ENCODE data around the gene LGR5.

Gene LGR5

DNA sequence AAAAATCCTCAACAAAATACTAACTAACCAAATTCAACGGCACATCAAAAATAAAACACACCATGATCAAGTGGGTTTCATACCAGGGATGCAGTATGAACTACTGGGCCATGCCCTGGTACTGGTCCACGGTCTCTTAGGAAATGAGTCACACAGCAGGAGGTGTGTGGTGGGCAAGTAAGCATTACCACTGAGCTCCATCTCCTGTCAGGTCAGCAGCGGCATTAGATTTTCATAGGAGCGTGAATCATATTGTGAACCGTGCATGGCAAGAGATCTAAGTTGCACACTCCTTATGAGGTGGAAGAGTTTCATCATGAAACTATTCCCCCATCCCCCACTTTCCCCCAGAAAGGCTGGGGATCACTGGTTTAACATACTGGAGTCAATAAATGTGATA is 6.7 kb upstream of the LGR5 start:
- no peak overlapping the region for H3K4me2 ChIP-seq
- no peak overlapping the region for H3K9ac ChIP-seq
- H3K36me3 ChIP-seq: peaks cover 0 to 5% (median 0%) of the 10 kb centered on the region in 11 experiments; a peak in 2 of 22 replicates
- TF ChIP-seq Cebpa-rat (IDR thresholded peaks at IDR 0.05): no peak
- H3K9me3 ChIP-seq (replicated peaks in 1 of 11): peaks cover 40 to 52% (median 45%) of the 10 kb centered on the region in 11 experiments
- H3K4me1 ChIP-seq: peaks cover 0 to 13% (median 7%) of the 10 kb centered on the region in 10 experiments; a peak in 8 of 20 replicates
- no peak overlapping the region for H3K4me3 ChIP-seq
- H3K27ac ChIP-seq: no peak overlapping the region
- no peaks in the 10 kb centered on the region for H4K20me1 ChIP-seq
- H3K27me3 ChIP-seq: peaks cover 7 to 18% (median 11%) of the 10 kb centered on the region in 11 experiments

DNA sequence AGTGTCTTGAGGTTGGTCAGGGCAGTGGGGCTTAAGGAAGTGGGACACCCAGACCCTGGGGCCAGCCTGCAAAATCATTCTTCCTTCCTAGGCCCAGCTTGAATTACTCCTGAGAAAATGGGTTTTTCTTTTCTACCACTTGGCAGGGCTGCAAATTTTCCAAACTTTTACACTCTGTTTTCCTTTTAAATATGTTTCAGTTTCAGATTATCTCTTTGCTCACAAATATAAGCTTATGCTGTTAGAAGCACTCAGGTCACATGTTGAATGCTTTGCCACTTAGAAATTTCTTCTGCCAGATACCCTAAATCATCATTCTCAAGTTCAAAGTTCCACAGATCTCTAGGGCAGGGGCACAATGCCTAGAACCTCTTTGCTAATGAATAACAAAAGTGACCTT is 2.9 kb upstream of the LGR5 start:
- H3K9me3 ChIP-seq (replicated peaks in 1 of 11): peaks cover 46 to 61% (median 50%) of the 10 kb centered on the region in 11 experiments
- H3K4me3 ChIP-seq: no peak overlapping the region
- H4K20me1 ChIP-seq: peaks cover 0 to 26% (median 17%) of the 10 kb centered on the region in 11 experiments; a peak in 14 of 22 replicates
- peaks cover 0 to 5% (median 0%) of the 10 kb centered on the region in 11 experiments; a peak in 2 of 22 replicates for H3K36me3 ChIP-seq
- H3K9ac ChIP-seq: no peak overlapping the region
- H3K27me3 ChIP-seq: peaks cover 45 to 55% (median 49%) of the 10 kb centered on the region in 11 experiments
- peaks cover 19 to 32% (median 29%) of the 10 kb centered on the region in 10 experiments for H3K4me1 ChIP-seq
- H3K27ac ChIP-seq: no peak overlapping the region
- TF ChIP-seq Cebpa-rat (IDR thresholded peaks at IDR 0.05): no peak
- H3K4me2 ChIP-seq: no peak overlapping the region

DNA sequence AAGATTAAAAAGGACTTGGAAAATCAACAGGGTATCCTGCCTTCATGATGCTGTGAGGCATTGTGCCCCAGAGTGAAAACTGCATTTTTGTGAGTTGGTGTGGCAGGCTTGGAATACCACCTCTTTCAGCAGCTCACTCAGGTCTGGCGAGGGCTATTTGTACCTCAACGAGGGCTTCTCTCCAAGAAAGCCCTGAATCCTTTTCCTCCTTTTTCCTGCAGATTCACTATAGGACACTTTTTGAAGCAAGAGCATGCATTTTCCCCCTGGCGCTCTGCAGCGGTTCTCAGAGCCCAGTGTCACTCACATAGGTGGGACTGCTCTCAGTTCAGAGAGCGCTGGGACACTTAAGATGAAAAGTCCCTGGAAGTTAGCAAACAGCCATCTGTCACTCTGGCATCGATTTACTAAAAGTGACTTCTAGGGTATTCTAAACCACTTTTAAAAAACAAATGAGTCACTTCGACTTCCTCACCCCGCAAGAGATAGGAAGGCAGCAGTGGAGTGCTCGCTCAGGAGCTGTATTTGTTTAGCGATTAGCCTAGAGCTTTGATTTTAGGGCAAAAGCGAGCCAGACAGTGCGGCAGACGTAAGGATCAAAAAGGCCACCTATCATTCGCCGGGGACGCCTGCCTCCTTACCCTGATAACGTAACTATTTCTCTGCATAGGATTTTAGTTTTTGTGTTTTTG is 782 bp upstream of the LGR5 start:
- Histone ChIP-seq H3K4me1 (peaks cover 19 to 31% (median 26%) of the 10 kb centered on the region in 10 experiments), H3K27me3 (peaks cover 63 to 73% (median 67%) of the 10 kb centered on the region in 11 experiments), H3K27ac (no peak overlapping the region), H3K4me3 (peak overlapping the region; percentile 54 to 73 (median 63); a peak in 19 of 20 replicates), H3K4me2 (peak overlapping the region; percentile 92 to 100 (median 99)), H3K9ac (peak overlapping the region in 1 of 11 experiments; percentile 31; a peak in 2 of 22 replicates), H4K20me1 (peaks cover 0 to 29% (median 17%) of the 10 kb centered on the region in 11 experiments; a peak in 14 of 22 replicates), H3K36me3 (peaks cover 0 to 5% (median 0%) of the 10 kb centered on the region in 11 experiments; a peak in 2 of 22 replicates), H3K9me3 (replicated peaks in 1 of 11) (peaks cover 43 to 50% (median 47%) of the 10 kb centered on the region in 11 experiments)
- TF ChIP-seq Cebpa-rat (IDR thresholded peaks at IDR 0.05): no peak

DNA sequence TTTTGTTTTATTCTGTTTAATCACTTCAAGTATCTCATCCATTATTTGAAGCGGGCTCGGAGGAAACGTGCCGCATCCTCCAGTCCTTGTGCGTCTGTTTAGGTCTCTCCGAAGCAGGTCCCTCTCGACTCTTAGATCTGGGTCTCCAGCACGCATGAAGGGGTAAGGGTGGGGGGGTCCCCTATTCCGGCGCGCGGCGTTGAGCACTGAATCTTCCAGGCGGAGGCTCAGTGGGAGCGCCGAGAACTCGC is 311 bp upstream of the LGR5 start:
- Histone ChIP-seq H4K20me1 (peaks cover 0 to 29% (median 17%) of the 10 kb centered on the region in 11 experiments; a peak in 14 of 22 replicates), H3K9me3 (replicated peaks in 1 of 11) (peaks cover 38 to 46% (median 44%) of the 10 kb centered on the region in 11 experiments), H3K27ac (no peak overlapping the region), H3K4me2 (peak overlapping the region; percentile 92 to 100 (median 99)), H3K4me1 (peaks cover 19 to 31% (median 26%) of the 10 kb centered on the region in 10 experiments), H3K36me3 (peaks cover 0 to 5% (median 0%) of the 10 kb centered on the region in 11 experiments; a peak in 2 of 22 replicates), H3K4me3 (peak overlapping the region; percentile 54 to 73 (median 63)), H3K27me3 (peaks cover 63 to 73% (median 67%) of the 10 kb centered on the region in 11 experiments), H3K9ac (peak overlapping the region in 5 of 11 experiments; percentile 23 to 53 (median 31); a peak in 7 of 22 replicates)
- TF ChIP-seq Cebpa-rat (IDR thresholded peaks at IDR 0.05): no peak

DNA sequence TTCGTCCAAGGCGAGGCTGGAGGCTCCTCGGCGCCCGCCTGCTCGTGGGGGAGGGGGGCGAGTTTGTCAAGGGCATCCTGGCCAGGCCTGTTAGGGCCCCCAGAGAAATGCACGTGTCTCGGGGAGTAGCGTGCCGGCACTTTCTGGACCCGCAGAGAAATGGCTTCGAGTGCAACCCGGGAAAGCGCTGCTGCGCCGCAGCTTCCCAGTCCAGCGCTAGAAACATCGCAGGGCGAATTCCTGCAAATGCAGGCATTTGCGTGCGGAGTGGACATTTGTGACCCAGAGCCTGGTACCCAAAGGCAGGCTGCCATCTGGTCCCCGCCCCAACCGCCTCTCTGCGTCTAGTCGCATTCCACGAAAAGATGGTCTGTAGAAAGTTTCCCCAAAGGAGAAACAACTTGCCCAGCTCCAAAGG is 756 bp downstream of the LGR5 start:
- Histone ChIP-seq H3K27ac (no peak overlapping the region), H4K20me1 (peaks cover 0 to 29% (median 17%) of the 10 kb centered on the region in 11 experiments; a peak in 14 of 22 replicates), H3K4me1 (peaks cover 19 to 31% (median 26%) of the 10 kb centered on the region in 10 experiments), H3K4me3 (peak overlapping the region; percentile 54 to 73 (median 63)), H3K4me2 (peak overlapping the region; percentile 92 to 100 (median 99)), H3K27me3 (peaks cover 63 to 76% (median 67%) of the 10 kb centered on the region in 11 experiments), H3K9me3 (replicated peaks in 1 of 11) (peaks cover 27 to 36% (median 33%) of the 10 kb centered on the region in 11 experiments), H3K9ac (peak overlapping the region in 6 of 11 experiments; percentile 8 to 53 (median 34); a peak in 8 of 22 replicates), H3K36me3 (peaks cover 0 to 5% (median 0%) of the 10 kb centered on the region in 11 experiments; a peak in 2 of 22 replicates)
- no peak for TF ChIP-seq Cebpa-rat (IDR thresholded peaks at IDR 0.05)

DNA sequence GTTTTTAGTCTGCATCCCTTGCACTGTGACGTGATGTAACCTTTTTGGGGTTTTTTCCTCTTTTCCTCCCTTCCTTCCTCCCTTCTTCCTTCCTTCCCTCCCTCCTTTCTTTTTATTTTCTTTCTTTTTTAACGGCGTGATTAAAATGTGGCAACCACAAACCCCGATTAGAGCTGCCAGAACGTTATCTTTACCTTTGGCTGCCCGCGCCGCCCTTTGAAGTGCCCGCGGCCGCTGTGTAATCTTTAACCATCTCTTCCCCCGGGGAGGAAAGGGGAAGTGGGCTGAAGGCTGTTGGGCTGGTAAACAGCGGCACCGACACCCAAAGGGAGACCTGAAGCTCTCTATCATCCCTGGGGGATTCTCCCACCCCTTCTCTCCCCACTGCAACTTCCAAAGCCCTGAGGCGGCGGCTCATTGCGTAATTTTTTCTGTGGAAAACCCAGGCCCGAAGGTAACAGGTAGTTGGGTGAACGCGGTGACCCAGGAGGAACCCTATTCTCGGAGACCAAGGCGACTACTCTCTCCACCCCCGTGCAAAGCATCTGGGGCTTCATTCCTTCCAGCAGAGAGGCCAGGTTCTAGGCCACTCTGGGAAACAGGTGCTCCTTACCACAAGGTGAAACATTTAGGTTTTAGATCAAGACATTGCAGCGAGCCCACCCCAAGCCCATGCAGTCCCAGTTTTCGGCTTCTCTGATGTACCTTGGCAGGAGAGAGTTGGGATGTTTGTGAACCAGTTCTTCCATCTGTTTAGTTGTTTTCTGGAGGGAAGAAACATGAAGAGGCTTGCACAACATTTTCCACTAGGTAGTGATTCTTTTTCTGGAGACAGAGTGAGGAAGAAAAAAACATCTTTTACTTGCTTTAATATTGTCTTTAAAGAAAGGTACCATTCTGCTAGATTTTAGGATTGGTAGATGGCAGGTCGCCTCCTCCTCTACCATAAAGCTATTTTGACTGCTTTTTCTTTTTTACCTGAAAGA is 1.5 kb downstream of the LGR5 start:
- H3K4me1 ChIP-seq: peaks cover 19 to 31% (median 26%) of the 10 kb centered on the region in 10 experiments
- H3K9ac ChIP-seq: peak overlapping the region in 2 of 11 experiments; percentile 23 to 38; a peak in 2 of 22 replicates
- peak overlapping the region; percentile 92 to 100 (median 99) for H3K4me2 ChIP-seq
- TF ChIP-seq Cebpa-rat (IDR thresholded peaks at IDR 0.05): peak in 3 of 11 experiments; percentile 57 to 76 (median 59); a peak in 4 of 22 replicates
- peaks cover 63 to 82% (median 67%) of the 10 kb centered on the region in 11 experiments for H3K27me3 ChIP-seq
- H4K20me1 ChIP-seq: peaks cover 0 to 29% (median 17%) of the 10 kb centered on the region in 11 experiments; a peak in 14 of 22 replicates
- H3K9me3 ChIP-seq (replicated peaks in 1 of 11): peaks cover 20 to 29% (median 26%) of the 10 kb centered on the region in 11 experiments
- peaks cover 0 to 5% (median 0%) of the 10 kb centered on the region in 11 experiments; a peak in 2 of 22 replicates for H3K36me3 ChIP-seq
- peak overlapping the region; percentile 54 to 73 (median 63) for H3K4me3 ChIP-seq
- H3K27ac ChIP-seq: no peak overlapping the region

DNA sequence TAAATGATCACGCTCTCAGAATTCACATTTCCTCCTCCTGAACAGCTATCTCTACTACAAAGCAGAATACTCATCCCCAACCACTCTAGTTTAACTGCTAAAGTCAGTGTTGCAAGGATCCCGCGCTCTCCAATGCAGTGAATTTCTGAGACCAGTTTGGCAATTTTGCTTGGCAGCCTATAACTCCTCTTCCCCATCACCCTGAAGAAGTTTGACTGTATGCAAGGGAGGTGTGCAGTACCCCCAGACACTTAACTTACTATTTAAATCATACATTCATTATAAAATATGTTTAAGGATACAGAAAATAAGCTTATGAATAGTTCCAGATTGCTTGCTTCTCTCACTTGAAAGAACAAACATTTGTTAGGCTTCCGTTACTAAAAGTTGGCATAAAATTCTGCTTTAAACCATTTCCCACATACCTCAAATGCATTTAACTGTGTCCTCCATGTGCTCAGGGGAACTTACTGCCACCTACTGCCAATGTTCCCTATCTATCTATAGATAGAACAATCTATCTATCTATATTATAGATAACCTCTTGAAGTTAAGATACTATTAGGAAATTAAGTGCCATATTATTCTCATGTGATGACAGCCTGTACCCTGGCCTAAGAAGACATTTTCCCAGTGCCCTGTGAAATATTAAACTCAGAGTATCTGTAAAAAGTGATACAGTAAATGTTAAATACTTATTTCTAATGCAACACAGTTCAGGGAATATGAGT is 2.4 kb downstream of the LGR5 start:
- Histone ChIP-seq H3K36me3 (no peaks in the 10 kb centered on the region; a peak in 1 of 22 replicates), H3K4me3 (no peak overlapping the region), H4K20me1 (peaks cover 0 to 29% (median 17%) of the 10 kb centered on the region in 11 experiments; a peak in 14 of 22 replicates), H3K4me1 (peaks cover 19 to 31% (median 26%) of the 10 kb centered on the region in 10 experiments), H3K9me3 (replicated peaks in 1 of 11) (peaks cover 11 to 19% (median 17%) of the 10 kb centered on the region in 11 experiments), H3K27me3 (peaks cover 63 to 78% (median 64%) of the 10 kb centered on the region in 11 experiments), H3K9ac (no peak overlapping the region), H3K27ac (no peak overlapping the region), H3K4me2 (peak overlapping the region in 2 of 11 experiments; percentile 94 to 100; a peak in 2 of 22 replicates)
- TF ChIP-seq Cebpa-rat (IDR thresholded peaks at IDR 0.05): no peak

DNA sequence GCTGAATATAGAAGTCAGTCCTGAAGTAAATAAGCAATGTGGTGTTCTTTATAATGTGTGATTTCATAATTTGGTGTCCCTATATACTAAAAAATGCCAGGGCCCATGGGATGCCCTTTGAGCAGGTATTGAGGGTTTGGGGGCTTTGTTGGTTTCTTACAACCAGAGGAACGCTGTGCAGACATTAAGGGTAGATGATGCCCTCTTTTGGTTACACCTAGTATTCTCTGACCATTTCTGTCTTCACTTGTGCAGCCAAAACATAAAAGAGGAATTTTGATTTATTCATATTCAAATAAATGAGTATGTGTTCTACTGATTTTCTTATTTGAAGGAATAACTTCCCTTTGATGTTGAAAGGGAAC is 3.0 kb downstream of the LGR5 start:
- no peak overlapping the region for H3K27ac ChIP-seq
- no peak overlapping the region for H3K4me3 ChIP-seq
- H3K4me1 ChIP-seq: peaks cover 19 to 32% (median 27%) of the 10 kb centered on the region in 10 experiments
- no peak overlapping the region for H3K9ac ChIP-seq
- H4K20me1 ChIP-seq: peaks cover 0 to 29% (median 17%) of the 10 kb centered on the region in 11 experiments; a peak in 14 of 22 replicates
- TF ChIP-seq Cebpa-rat (IDR thresholded peaks at IDR 0.05): no peak
- no peak overlapping the region for H3K4me2 ChIP-seq
- no peaks in the 10 kb centered on the region; a peak in 1 of 22 replicates for H3K36me3 ChIP-seq
- peaks cover 58 to 74% (median 61%) of the 10 kb centered on the region in 11 experiments for H3K27me3 ChIP-seq
- H3K9me3 ChIP-seq (replicated peaks in 1 of 11): peaks cover 5 to 14% (median 11%) of the 10 kb centered on the region in 11 experiments
